Activated CD8-positive, alpha-beta T cell treated with anti-CD3 and anti-CD28 coated beads for 36 hours (primary cell): ENCODE data around the gene APOLD1. TPM values are rescaled to one million over a fixed set of nuclear protein-coding genes. Genes with fewer than 3 reads are reported as not detected.
A peak's percentile ranks its signal among the peaks of the same experiment; 100 is the strongest.
"Not testable (repeated sequence)": the region's sequence is repeated elsewhere in the genome, so short reads cannot be mapped to it uniquely, and the experiment has no call there.

Experiments used
- ATAC-seq: fragments of 200-7000 bp; cut with Tn5 transposase; one replicate; pipeline ENCODE4 v1.10.0; 2021; ENCODE audit warnings: mild to moderate bottlenecking, moderate library complexity
- CTCF ChIA-PET: fragments of 350-600 bp; sonication (Branson Sonifier 250); formaldehyde crosslinking; loops from one replicate; lab custom pipeline; 2021; ENCODE audit warnings: antibody characterized with exemption; lab: Charles Lee
- POLR2A ChIA-PET: fragments of 350-600 bp; sonication (Branson Sonifier 250); formaldehyde crosslinking; loops from one replicate; lab custom pipeline; 2021; ENCODE audit warnings: antibody characterized with exemption; lab: Charles Lee
- DNase-seq: peaks from one replicate; pipeline ENCODE4 v3.0.0-alpha.2; 2020
- H3K27ac Mint-ChIP-seq: one replicate; pipeline ENCODE4 v1.8.0; 2021; ENCODE audit warnings: mild to moderate bottlenecking, mixed read lengths
- H3K27me3 Mint-ChIP-seq: one replicate; pipeline ENCODE4 v1.8.0; 2021; ENCODE audit warnings: mixed read lengths
- H3K36me3 Mint-ChIP-seq: one replicate; pipeline ENCODE4 v1.8.0; 2021; ENCODE audit warnings: low read depth, mixed read lengths
- H3K4me1 Mint-ChIP-seq: one replicate; pipeline ENCODE4 v1.8.0; 2021; ENCODE audit warnings: low read depth, mixed read lengths
- H3K4me3 Mint-ChIP-seq: one replicate; pipeline ENCODE4 v1.8.0; 2021; ENCODE audit warnings: mild to moderate bottlenecking, moderate library complexity, mixed read lengths
- H3K9me3 Mint-ChIP-seq: one replicate; pipeline ENCODE4 v1.8.0; 2021; ENCODE audit warnings: mixed read lengths
- CTCF ChIP-seq: fragments of 200-600 bp; IDR thresholded peaks from one replicate; pipeline ENCODE4 v1.8.0; 2022; ENCODE audit warnings: antibody characterized with exemption, mild to moderate bottlenecking
- intact Hi-C: fragments of 100-400 bp; cut with micrococcal nuclease; formaldehyde crosslinking; loops from one replicate; pipeline ENCODE4 v1.10.0; 2022
- total RNA-seq, 2 experiments: library from RNA; stranded (reverse); gene quantifications; one replicate each; pipeline ENCODE4 v1.2.3, GENCODE V29; 2021

Gene APOLD1
- total RNA-seq, 2 experiments from 2014 or later: 5.7 to 6.3 TPM

GRCh38 chr12:12804011-12804410 lies 18.6 kb downstream of the APOLD1 start:
- Mint-ChIP-seq H3K27ac (peak overlapping the region; percentile 69), H3K9me3 (no peaks in the 10 kb centered on the region), H3K4me3 (no peak overlapping the region), H3K4me1 (peaks cover 56% of the 10 kb centered on the region), H3K27me3 (no peaks in the 10 kb centered on the region), H3K36me3 (no peaks in the 10 kb centered on the region)
- POLR2A ChIA-PET: interaction anchor here (0.9 to 1.3 kb wide), 3 partner anchors 9 to 16 kb away, joined by 3 to 5 read pairs (median 3); no protein-coding TSS in a partner anchor
- DNase-seq: peak; percentile 37
- CTCF ChIA-PET: interaction anchor here (1.8 to 11.5 kb wide), 2 partner anchors 12 to 17 kb away, joined by 5 to 108 read pairs; partner anchors contain the start of gene APOLD1
- intact Hi-C loops: no loop called here
- peak; percentile 26 for ATAC-seq
- TF ChIP-seq CTCF: no peak

- H3K4me3 Mint-ChIP-seq: no peak overlapping the region
- POLR2A ChIA-PET: interaction anchor here (0.9 to 1.3 kb wide), 3 partner anchors 9 to 17 kb away, joined by 3 to 5 read pairs (median 3); no protein-coding TSS in a partner anchor
Measured at GRCh38 chr12:12804432-12804886, 19.0 kb downstream of the APOLD1 start.

GRCh38 chr12:12806784-12807516 lies 21.5 kb downstream of the APOLD1 start:
- no peaks in the 10 kb centered on the region for H3K27me3 Mint-ChIP-seq
- no peak for TF ChIP-seq CTCF
- ATAC-seq: no peak
- ChIA-PET POLR2A (interaction anchor here (0.6 kb wide), 2 partner anchors 15 to 1926 kb away, joined by 3 read pairs; no protein-coding TSS in a partner anchor), CTCF (interaction anchor here (11.5 kb wide), 1 partner anchor 19 kb away, joined by 108 read pairs; the partner anchor contains the start of gene APOLD1)
- peaks cover 56% of the 10 kb centered on the region for H3K4me1 Mint-ChIP-seq
- intact Hi-C loops: no loop called here
- H3K9me3 Mint-ChIP-seq: no peaks in the 10 kb centered on the region
- no peaks in the 10 kb centered on the region for H3K36me3 Mint-ChIP-seq
- peak overlapping the region; percentile 13 for H3K4me3 Mint-ChIP-seq
- peak overlapping the region; percentile 96 for H3K27ac Mint-ChIP-seq
- DNase-seq: no peak

More at GRCh38 chr12:12804432-12804886, 19.0 kb downstream of the APOLD1 start:
- Mint-ChIP-seq H3K27ac (peak overlapping the region; percentile 69), H3K27me3 (no peaks in the 10 kb centered on the region), H3K4me1 (peaks cover 60% of the 10 kb centered on the region), H3K9me3 (no peaks in the 10 kb centered on the region), H3K36me3 (no peaks in the 10 kb centered on the region)
- intact Hi-C loops: no loop called here
- CTCF ChIA-PET: interaction anchor here (1.8 to 11.5 kb wide), 2 partner anchors 12 to 17 kb away, joined by 5 to 108 read pairs; partner anchors contain the start of gene APOLD1
- TF ChIP-seq CTCF: no peak
- ATAC-seq (no peak), DNase-seq (no peak)

DNA sequence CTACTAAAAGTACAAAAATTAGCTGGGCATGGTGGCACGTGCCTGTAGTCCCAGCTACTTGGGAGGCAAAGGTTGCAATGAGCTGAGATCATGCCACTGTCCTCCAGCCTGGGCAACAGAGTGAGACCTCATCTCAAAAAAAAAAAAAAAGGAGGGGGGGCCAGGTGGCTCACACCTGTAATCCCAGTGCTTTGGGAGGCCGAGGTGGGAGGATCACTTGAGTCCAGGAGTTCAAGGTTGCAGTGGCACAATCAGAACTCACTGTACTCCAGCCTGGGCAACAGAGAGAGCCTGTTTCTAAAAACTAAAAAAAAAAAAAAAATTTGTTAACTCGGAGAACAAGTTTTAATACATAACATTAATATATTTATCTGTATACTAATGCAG lies 22.1 kb downstream of the APOLD1 start:
- H3K36me3 Mint-ChIP-seq, ATAC-seq, intact Hi-C loops, H3K27me3 Mint-ChIP-seq, DNase-seq, H3K9me3 Mint-ChIP-seq: not testable (repeated sequence)
- Mint-ChIP-seq H3K27ac (peak overlapping the region; percentile 96), H3K4me1 (peaks cover 52% of the 10 kb centered on the region), H3K4me3 (peak overlapping the region; percentile 13)
- ChIA-PET POLR2A (interaction anchor here (0.6 kb wide), 2 partner anchors 14 to 1925 kb away, joined by 3 read pairs; no protein-coding TSS in a partner anchor), CTCF (interaction anchor here (11.5 kb wide), 1 partner anchor 20 kb away, joined by 108 read pairs; the partner anchor contains the start of gene APOLD1)

DNA sequence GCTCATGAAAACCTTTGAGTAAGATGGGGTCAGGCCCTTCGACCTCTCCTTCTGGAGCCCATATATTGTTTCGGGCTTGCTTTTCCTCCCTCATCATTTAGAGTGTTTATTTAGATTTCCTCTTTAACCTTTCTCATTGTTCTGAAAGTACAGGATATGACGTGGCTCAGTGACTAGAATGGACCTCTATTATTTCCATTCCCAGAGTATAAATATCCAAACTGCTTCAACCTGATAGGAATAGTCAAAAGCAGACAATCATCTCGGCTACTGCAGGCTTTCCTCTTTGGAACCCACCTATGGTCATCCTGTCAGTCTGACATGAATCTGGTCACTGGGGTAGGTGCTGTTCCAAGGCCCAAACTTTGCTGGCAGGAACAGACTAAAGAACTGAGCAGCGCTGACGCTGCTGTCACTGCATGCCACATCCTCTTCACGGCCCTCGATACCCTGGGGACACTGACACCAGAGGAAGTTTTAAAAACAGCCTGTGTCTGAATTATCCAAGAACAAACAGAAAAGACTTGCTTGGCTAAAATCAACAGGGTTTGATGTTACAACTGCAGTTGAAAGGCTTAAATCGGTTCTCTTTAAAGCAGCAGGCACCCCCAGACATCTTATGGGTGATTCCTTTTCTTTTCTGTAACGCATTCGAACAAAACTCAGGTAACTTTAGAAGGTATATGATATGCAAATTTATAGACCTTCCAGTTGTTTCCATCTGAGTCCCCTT lies 22.7 kb downstream of the APOLD1 start:
- H3K36me3 Mint-ChIP-seq: peaks cover under 1% of the 10 kb centered on the region
- intact Hi-C loops: no loop called here
- H3K27me3 Mint-ChIP-seq: no peaks in the 10 kb centered on the region

More for the DNA sequence above, 22.7 kb downstream of the APOLD1 start:
- Mint-ChIP-seq H3K9me3 (no peaks in the 10 kb centered on the region), H3K4me1 (peaks cover 55% of the 10 kb centered on the region), H3K4me3 (peak overlapping the region; percentile 57), H3K27ac (peak overlapping the region; percentile 96)
- POLR2A ChIA-PET: no interaction called here
- DNase-seq: peak; percentile 78
- ATAC-seq: peak; percentile 72
- TF ChIP-seq CTCF: no peak
- CTCF ChIA-PET: interaction anchor here (1.1 kb wide), 1 partner anchor 19 kb away, joined by 4 read pairs; no protein-coding TSS in a partner anchor
